ENCODE results near the gene CAPN1. TPM values are rescaled to one million over a fixed set of nuclear protein-coding genes. Genes with fewer than 3 reads are reported as not detected.

CAPN1 gene
- total and polyA plus RNA-seq, 2 of the 4 experiments (the other 2 are of a cell fraction) = 110 to 182 TPM

GRCh38 chr11:65194564-65194963 lies 12.8 kb downstream of the CAPN1 start:
- intact Hi-C loops (cut with micrococcal nuclease) (no loop called here), in situ Hi-C loops (cut with MboI; ENCODE audit: low sequenced_read_pairs) (no loop called here), dilution Hi-C loops (cut with HindIII; ENCODE audit: low sequenced_read_pairs, unreplicated experiment) (no loop called here)
- Histone ChIP-seq H3K14ac (replicated peaks; ENCODE audit: low read depth, low read length) (no peak overlapping the region), H3K9ac (ENCODE audit: low read depth, low read length) (no peak overlapping the region), H4K8ac (ENCODE audit: low read depth in 2 of 2, low read length in 2 of 2) (no peak overlapping the region), H2AFZ (replicated peaks; ENCODE audit: low read length, poor library complexity) (no peak overlapping the region), H2AK5ac (ENCODE audit: low read depth, low read length) (no peak overlapping the region), H3K9me1 (ENCODE audit: insufficient read depth, low read length) (no peaks in the 10 kb centered on the region; the same call in 1 of the 2 replicates), H3K23ac (ENCODE audit: low read depth, low read length) (no peak overlapping the region), H2BK20ac (ENCODE audit: low read depth, low read length) (no peak overlapping the region), H4K5ac (ENCODE audit: low read depth, low read length) (no peak overlapping the region), H3K36me3 (ENCODE audit: control insufficient read depth, insufficient read depth, low read length) (peaks cover 38% of the 10 kb centered on the region), H3K27ac (ENCODE audit: insufficient read depth, low read length) (no peak overlapping the region), H3K4me2 (ENCODE audit: low read depth, low read length) (no peak overlapping the region), H3K4ac (ENCODE audit: low read depth, low read length) (no peak overlapping the region), H3K27me3 (ENCODE audit: control insufficient read depth, insufficient read depth, low read length) (no peaks in the 10 kb centered on the region), H4K20me1 (ENCODE audit: insufficient read depth, low read length) (no peaks in the 10 kb centered on the region), H3K4me1 (ENCODE audit: control insufficient read depth, insufficient read depth, low read length) (no peaks in the 10 kb centered on the region), H3K9me3 (ENCODE audit: control insufficient read depth, insufficient read depth, low read length) (no peaks in the 10 kb centered on the region), H3K56ac (ENCODE audit: extremely low read depth, insufficient read depth, low read length) (no peak overlapping the region), H2BK120ac (ENCODE audit: low read depth, low read length) (no peak overlapping the region), H2AK9ac (replicated peaks; ENCODE audit: low read depth, low read length, poor library complexity) (no peak overlapping the region), H2BK15ac (ENCODE audit: low read depth, low read length) (no peak overlapping the region), H3K18ac (ENCODE audit: low read depth, low read length) (no peak overlapping the region), H3K79me1 (ENCODE audit: low read depth in 1 of 2, low read length in 2 of 2) (peaks cover 12 to 25% of the 10 kb centered on the region in 2 experiments; a peak in 3 of 4 replicates), H2BK5ac (ENCODE audit: low read depth, low read length, poor library complexity, severe bottlenecking) (no peak overlapping the region), H3K4me3 (ENCODE audit: insufficient read depth, low read depth, low read length) (no peak overlapping the region), H4K91ac (ENCODE audit: insufficient read depth, low read depth, low read length) (no peak overlapping the region)
- CTCF ChIA-PET = no interaction called here
- POLR2A ChIA-PET (ENCODE audit: unreplicated experiment) = no interaction called here
- no peak for TF ChIP-seq ELK1 (IDR thresholded peaks at IDR 0.05; ENCODE audit: borderline replicate concordance, low read depth, low read length)
- no peak for TF ChIP-seq RCOR1 (IDR thresholded peaks at IDR 0.05; ENCODE audit: insufficient replicate concordance, low read length)
- no peak for TF ChIP-seq CTCF (conservative IDR thresholded peaks at IDR 0.05; ENCODE audit: low read depth, low read length)
- TF ChIP-seq RFX5 (IDR thresholded peaks at IDR 0.05; ENCODE audit: low read depth, low read length) = no peak
- no peak for TF ChIP-seq POLR2A (IDR thresholded peaks at IDR 0.05; ENCODE audit: low read depth, low read length)
- TF ChIP-seq CHD1 (IDR thresholded peaks at IDR 0.05; ENCODE audit: low read depth, low read length) = no peak
- TF ChIP-seq USF2 (IDR thresholded peaks at IDR 0.05; ENCODE audit: low read depth, low read length) = no peak
- TF ChIP-seq MXI1 (IDR thresholded peaks at IDR 0.05; ENCODE audit: borderline replicate concordance, low read depth, low read length) = no peak
- TF ChIP-seq MAFK (IDR thresholded peaks at IDR 0.05; ENCODE audit: low read depth, low read length) = no peak
- no peak for TF ChIP-seq BHLHE40 (IDR thresholded peaks at IDR 0.05; ENCODE audit: low read depth, low read length)
- TF ChIP-seq RAD21 (IDR thresholded peaks at IDR 0.05; ENCODE audit: low read length) = no peak
- TF ChIP-seq CEBPB (IDR thresholded peaks at IDR 0.05; ENCODE audit: low read depth, low read length) = no peak
- no peak for TF ChIP-seq MAZ (IDR thresholded peaks at IDR 0.05; ENCODE audit: borderline replicate concordance, low read depth, low read length)
- no peak for TF ChIP-seq FOS (IDR thresholded peaks at IDR 0.05; ENCODE audit: low read depth, low read length)
- no CpG with 5 or more reads among the region's 2 CpGs for WGBS, 2 experiments (ENCODE audit: extremely low coverage in 2 of 2, insufficient read length in 1 of 2)
- no peak for DNase-seq
- ATAC-seq (ENCODE audit: low read depth) = no peak
- BruUV-seq (replicated peaks) = no TSS peak
